ENCODE results near the gene NLRP8.
"Not testable (repeated sequence)": the region's sequence is repeated elsewhere in the genome, so short reads cannot be mapped to it uniquely, and the experiment has no call there.

- not testable (repeated sequence) for TF ChIP-seq CTCF (IDR thresholded peaks at IDR 0.05 in 2 of 3, conservative IDR thresholded peaks at IDR 0.05 in 1 of 3; ENCODE audit: control insufficient read depth in 2 of 3, extremely low read depth in 1 of 3, insufficient read depth in 1 of 3, low read depth in 3 of 3, low read length in 3 of 3); CHD2 (IDR thresholded peaks at IDR 0.05; ENCODE audit: borderline replicate concordance, low read depth, low read length); POLR2A (IDR thresholded peaks at IDR 0.05; ENCODE audit: low read depth, low read length); EZH2 (IDR thresholded peaks at IDR 0.05; ENCODE audit: borderline replicate concordance, control insufficient read depth, low read depth, low read length); MAX (IDR thresholded peaks at IDR 0.05; ENCODE audit: low read depth, low read length); NFYA (IDR thresholded peaks at IDR 0.05; ENCODE audit: borderline replicate concordance, low read depth, low read length); POLR2AphosphoS5 (IDR thresholded peaks at IDR 0.05; ENCODE audit: low read length); FOXM1 (IDR thresholded peaks at IDR 0.05; ENCODE audit: low read depth, low read length); RFX5 (IDR thresholded peaks at IDR 0.05; ENCODE audit: low read depth, low read length); SREBF2 (IDR thresholded peaks at IDR 0.05; ENCODE audit: low read length)
- TF ChIP-seq, protein P1, sequence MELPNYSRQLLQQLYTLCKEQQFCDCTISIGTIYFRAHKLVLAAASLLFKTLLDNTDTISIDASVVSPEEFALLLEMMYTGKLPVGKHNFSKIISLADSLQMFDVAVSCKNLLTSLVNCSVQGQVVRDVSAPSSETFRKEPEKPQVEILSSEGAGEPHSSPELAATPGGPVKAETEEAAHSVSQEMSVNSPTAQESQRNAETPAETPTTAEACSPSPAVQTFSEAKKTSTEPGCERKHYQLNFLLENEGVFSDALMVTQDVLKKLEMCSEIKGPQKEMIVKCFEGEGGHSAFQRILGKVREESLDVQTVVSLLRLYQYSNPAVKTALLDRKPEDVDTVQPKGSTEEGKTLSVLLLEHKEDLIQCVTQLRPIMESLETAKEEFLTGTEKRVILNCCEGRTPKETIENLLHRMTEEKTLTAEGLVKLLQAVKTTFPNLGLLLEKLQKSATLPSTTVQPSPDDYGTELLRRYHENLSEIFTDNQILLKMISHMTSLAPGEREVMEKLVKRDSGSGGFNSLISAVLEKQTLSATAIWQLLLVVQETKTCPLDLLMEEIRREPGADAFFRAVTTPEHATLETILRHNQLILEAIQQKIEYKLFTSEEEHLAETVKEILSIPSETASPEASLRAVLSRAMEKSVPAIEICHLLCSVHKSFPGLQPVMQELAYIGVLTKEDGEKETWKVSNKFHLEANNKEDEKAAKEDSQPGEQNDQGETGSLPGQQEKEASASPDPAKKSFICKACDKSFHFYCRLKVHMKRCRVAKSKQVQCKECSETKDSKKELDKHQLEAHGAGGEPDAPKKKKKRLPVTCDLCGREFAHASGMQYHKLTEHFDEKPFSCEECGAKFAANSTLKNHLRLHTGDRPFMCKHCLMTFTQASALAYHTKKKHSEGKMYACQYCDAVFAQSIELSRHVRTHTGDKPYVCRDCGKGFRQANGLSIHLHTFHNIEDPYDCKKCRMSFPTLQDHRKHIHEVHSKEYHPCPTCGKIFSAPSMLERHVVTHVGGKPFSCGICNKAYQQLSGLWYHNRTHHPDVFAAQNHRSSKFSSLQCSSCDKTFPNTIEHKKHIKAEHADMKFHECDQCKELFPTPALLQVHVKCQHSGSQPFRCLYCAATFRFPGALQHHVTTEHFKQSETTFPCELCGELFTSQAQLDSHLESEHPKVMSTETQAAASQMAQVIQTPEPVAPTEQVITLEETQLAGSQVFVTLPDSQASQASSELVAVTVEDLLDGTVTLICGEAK (IDR thresholded peaks at IDR 0.05; ENCODE audit: borderline replicate concordance), result not testable (repeated sequence)
- TF ChIP-seq, protein P2, sequence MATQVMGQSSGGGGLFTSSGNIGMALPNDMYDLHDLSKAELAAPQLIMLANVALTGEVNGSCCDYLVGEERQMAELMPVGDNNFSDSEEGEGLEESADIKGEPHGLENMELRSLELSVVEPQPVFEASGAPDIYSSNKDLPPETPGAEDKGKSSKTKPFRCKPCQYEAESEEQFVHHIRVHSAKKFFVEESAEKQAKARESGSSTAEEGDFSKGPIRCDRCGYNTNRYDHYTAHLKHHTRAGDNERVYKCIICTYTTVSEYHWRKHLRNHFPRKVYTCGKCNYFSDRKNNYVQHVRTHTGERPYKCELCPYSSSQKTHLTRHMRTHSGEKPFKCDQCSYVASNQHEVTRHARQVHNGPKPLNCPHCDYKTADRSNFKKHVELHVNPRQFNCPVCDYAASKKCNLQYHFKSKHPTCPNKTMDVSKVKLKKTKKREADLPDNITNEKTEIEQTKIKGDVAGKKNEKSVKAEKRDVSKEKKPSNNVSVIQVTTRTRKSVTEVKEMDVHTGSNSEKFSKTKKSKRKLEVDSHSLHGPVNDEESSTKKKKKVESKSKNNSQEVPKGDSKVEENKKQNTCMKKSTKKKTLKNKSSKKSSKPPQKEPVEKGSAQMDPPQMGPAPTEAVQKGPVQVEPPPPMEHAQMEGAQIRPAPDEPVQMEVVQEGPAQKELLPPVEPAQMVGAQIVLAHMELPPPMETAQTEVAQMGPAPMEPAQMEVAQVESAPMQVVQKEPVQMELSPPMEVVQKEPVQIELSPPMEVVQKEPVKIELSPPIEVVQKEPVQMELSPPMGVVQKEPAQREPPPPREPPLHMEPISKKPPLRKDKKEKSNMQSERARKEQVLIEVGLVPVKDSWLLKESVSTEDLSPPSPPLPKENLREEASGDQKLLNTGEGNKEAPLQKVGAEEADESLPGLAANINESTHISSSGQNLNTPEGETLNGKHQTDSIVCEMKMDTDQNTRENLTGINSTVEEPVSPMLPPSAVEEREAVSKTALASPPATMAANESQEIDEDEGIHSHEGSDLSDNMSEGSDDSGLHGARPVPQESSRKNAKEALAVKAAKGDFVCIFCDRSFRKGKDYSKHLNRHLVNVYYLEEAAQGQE (IDR thresholded peaks at IDR 0.05; ENCODE audit: low read depth, low read length), result not testable (repeated sequence)
These were observed 71.7 kb downstream of the NLRP8 start for GRCh38 chr19:56019325-56019724.
